Heart left ventricle (tissue), 16 donors: ENCODE results near the gene TNFRSF18. TPM values are rescaled to one million over a fixed set of nuclear protein-coding genes. Genes with fewer than 3 reads are reported as not detected.

Experiments used
- ATAC-seq, 4 donors: fragments of 200-7000 bp; cut with Tn5 transposase; one replicate each; pipeline ENCODE4 v1.9.1; 2020 to 2022; ENCODE audit warnings: moderate library complexity in 4 of 4, mild to moderate bottlenecking in 3 of 4, moderate number of reproducible peaks in 1 of 4
- DNase-seq, 5 donors: peaks; one replicate each; pipeline ENCODE4 v3.0.0-alpha.2; 2020
- H3K27ac ChIP-seq, 12 donors: fragments of 200-600 bp; sonication (generic) in 4 of 12; one replicate each; pipeline versions ENCODE4 v1.5.0 to v1.8.0; 2016 to 2022; ENCODE audit warnings: mild to moderate bottlenecking in 2 of 12
- H3K27me3 ChIP-seq, 9 donors: fragments of 200-600 bp; sonication (generic) in 2 of 9; one replicate each; pipeline versions ENCODE4 v1.5.1 to v1.8.0; 2016 to 2022; ENCODE audit warnings: mild to moderate bottlenecking in 3 of 9
- H3K36me3 ChIP-seq, 9 donors: fragments of 200-600 bp; sonication (generic) in 2 of 9; one replicate each; pipeline versions ENCODE4 v1.5.0 to v1.8.0; 2018 to 2022; ENCODE audit warnings: mild to moderate bottlenecking in 2 of 9
- H3K4me1 ChIP-seq, 12 donors: fragments of 200-600 bp; sonication (generic) in 4 of 12; one replicate each; pipeline versions ENCODE4 v1.5.0 to v1.8.0; 2016 to 2022; ENCODE audit warnings: mild to moderate bottlenecking in 3 of 12
- H3K4me3 ChIP-seq, 12 donors: fragments of 200-600 bp; sonication (generic) in 4 of 12; one replicate each; pipeline versions ENCODE4 v1.5.0 to v1.8.0; 2017 to 2022; ENCODE audit warnings: mild to moderate bottlenecking in 9 of 12, moderate library complexity in 4 of 12
- H3K9me3 ChIP-seq, 12 donors: fragments of 200-600 bp; sonication (generic) in 4 of 12; one replicate each; pipeline versions ENCODE4 v1.5.0 to v1.8.0; 2016 to 2022; ENCODE audit warnings: mild to moderate bottlenecking in 1 of 12
- CTCF ChIP-seq, 12 donors: fragments of 200-600 bp; sonication (generic) in 4 of 12; IDR thresholded peaks; one replicate each; pipeline versions ENCODE4 v1.5.0 to v1.8.0; 2018 to 2022; ENCODE audit warnings: antibody characterized with exemption in 12 of 12, mild to moderate bottlenecking in 5 of 12
- POLR2A ChIP-seq, 2 donors: fragments of 450-650 bp; IDR thresholded peaks; one replicate each; pipeline ENCODE4 v1.6.1; 2017; ENCODE audit warnings: antibody characterized with exemption in 2 of 2, mild to moderate bottlenecking in 2 of 2, moderate library complexity in 2 of 2
- WGBS, 4 donors: extraction: QIAGEN DNeasy Blood & Tissue Kit in 2 of 4; methylation state at CpG; one replicate each; pipeline versions ENCODE4 v1.1.5 to v1.1.7; 2013 to 2018; 5-methylcytosine and 5-hydroxymethylcytosine counted together
- intact Hi-C, 10 donors: fragments of 100-400 bp; cut with DNase I; formaldehyde crosslinking; loops; one replicate each; pipeline versions ENCODE4 v1.11.1 to v1.14.2; 2022
- polyA plus RNA-seq, 2 donors: library from polyadenylated mRNA; stranded (reverse); fragments of 200-250 nt; gene quantifications; one replicate each; pipeline ENCODE4 v1.2.3, GENCODE V29; 2013
- total RNA-seq, 9 donors: library from RNA; depleted of rRNA in 2 of 9; stranded (reverse); fragments of >200 nt in 2 of 9; fragmentation: NEBNext Ultra II Directional in 3 of 9; extraction: Animal tissue kit (Norgen Biotek cat#: 25700) in 3 of 9; gene quantifications; one replicate each; pipeline versions ENCODE4 v1.1.0 to v1.2.4, GENCODE V29; 2016 to 2023
- donor health status: ischemic (EF 13 %, LVEDD 7.1; RV severe dilation, severe dysfunction).
- donor health status: healthy with polysubstance abuse.
- donor health status: DM: no; HTN: yes; CAD: no.
- donor health status: DM: no; HTN: no; CAD: no.
- donor health status: ischemic (EF 25% LVEDD 6.9; RV normal size, moderate dysfunction).
- donor health status: ischemic (EF 25% LVEDD 5.7; RV mildly dilated, moderate dysfunction).
- donor health status: healthy.
- donor health status: DM: yes; HTN: yes; CAD: no.
- donor health status: ischemic (EF 35%, LVEDD 5.7; RV mildly dilated, moderate dysfunction).
- donor health status: nonischemic (EF 11% LVEDD 7.7; RV severe dilation, severe dysfunction).
- donor health status: DM: yes; HTN: yes; CAD: no.
- donor health status: PGD.
- donor health status: ischemic (EF 29% LVEDD 5.4; RV normal size, mild dysfunction).
- donor health status: nonischemic (EF 23%, LVEDD 6.1; RV moderate dilation, normal function).

The TNFRSF18 gene
- total and polyA plus RNA-seq, 11 donors, result 0.24 to 0.93 (median 0.77) TPM; not detected in 8

GRCh38 chr1:1247341-1247913 lies 41.0 kb upstream of the TNFRSF18 start:
- intact Hi-C loops, result loop anchor here in 1 of 10 donors (5.0 kb wide), 1 partner anchor 125 kb away; no protein-coding TSS in a partner anchor
- WGBS, 4 donors, result 66 to 73% (median 69%) methylated on average over 10 to 25 of the region's 25 CpGs
- Histone ChIP-seq H3K9me3 (no peaks in the 10 kb centered on the region), H3K27me3 (peaks cover 6 to 34% (median 18%) of the 10 kb centered on the region in 9 donors), H3K36me3 (peaks cover 0 to 6% (median 2%) of the 10 kb centered on the region in 9 donors), H3K4me1 (peaks cover 0 to 27% (median 0%) of the 10 kb centered on the region in 12 donors), H3K4me3 (no peak overlapping the region), H3K27ac (no peak overlapping the region)
- DNase-seq (no peak), ATAC-seq (no peak)
- TF ChIP-seq POLR2A (IDR thresholded peaks at IDR 0.05) (no peak), CTCF (IDR thresholded peaks at IDR 0.05) (no peak)

GRCh38 chr1:1246577-1247340 lies 40.4 kb upstream of the TNFRSF18 start, which contains the start of gene C1QTNF12:
Gene C1QTNF12, minus strand, starts transcription at chr1:1246722. Its CDS starts 32 bp downstream, at chr1:1246690.
- H3K9me3 ChIP-seq, result no peaks in the 10 kb centered on the region
- H3K4me3 ChIP-seq, result no peak within 1 kb of the TSS
- H3K36me3 ChIP-seq, result peaks cover 0 to 1% (median 0%) of the 10 kb centered on the region in 9 donors
- H3K4me1 ChIP-seq, result peaks cover 0 to 27% (median 0%) of the 10 kb centered on the region in 12 donors
- intact Hi-C loops, result loop anchor here in 1 of 10 donors (5.0 kb wide), 1 partner anchor 124 kb away; no protein-coding TSS in a partner anchor
- H3K27ac ChIP-seq, result no peak within 1 kb of the TSS
- DNase-seq (no peak), ATAC-seq (peak in 1 of 4 donors; percentile 20)
- no peak for TF ChIP-seq CTCF (IDR thresholded peaks at IDR 0.05)
- TF ChIP-seq POLR2A (IDR thresholded peaks at IDR 0.05), result no peak
- 5 to 20% (median 10%) methylated on average over 25 to 74 of the region's 74 CpGs for WGBS, 4 donors
- H3K27me3 ChIP-seq, result peaks cover 6 to 36% (median 18%) of the 10 kb centered on the region in 9 donors

- H3K27me3 ChIP-seq, result peaks cover 6 to 44% (median 18%) of the 10 kb centered on the region in 9 donors
- intact Hi-C loops, result loop anchor here in 2 of 10 donors (2.0 to 5.0 kb wide), 2 partner anchors 121 to 124 kb away; no protein-coding TSS in a partner anchor
- H3K36me3 ChIP-seq, result no peaks in the 10 kb centered on the region
- no peak overlapping the region for H3K4me3 ChIP-seq
- ATAC-seq (no peak), DNase-seq (no peak)
- WGBS, 4 donors, result 31 to 46% (median 35%) methylated on average over 21 to 45 of the region's 45 CpGs
- no peaks in the 10 kb centered on the region for H3K9me3 ChIP-seq
- TF ChIP-seq CTCF (IDR thresholded peaks at IDR 0.05), result no peak
- no peak for TF ChIP-seq POLR2A (IDR thresholded peaks at IDR 0.05)
- no peak overlapping the region for H3K27ac ChIP-seq
- H3K4me1 ChIP-seq, result peaks cover 0 to 27% (median 0%) of the 10 kb centered on the region in 12 donors
Measured at GRCh38 chr1:1245817-1246576, 39.6 kb upstream of the TNFRSF18 start.
